Ishikawa (cell line): ENCODE data around the gene EOGT.

Experiments
- CEBPB ChIP-seq: IDR thresholded peaks from 2 replicates; pipeline ENCODE4 v1.6.1; 2012
- CREB1 ChIP-seq: IDR thresholded peaks from 2 replicates; pipeline ENCODE4 v1.6.1; 2012; ENCODE audit warnings: low read depth
- EGR1 ChIP-seq: IDR thresholded peaks from 2 replicates; pipeline ENCODE4 v1.6.1; 2012
- EP300 ChIP-seq: IDR thresholded peaks from 2 replicates; pipeline ENCODE4 v1.6.1; 2012; ENCODE audit warnings: borderline replicate concordance
- FOXM1 ChIP-seq: IDR thresholded peaks from 2 replicates; pipeline ENCODE4 v1.6.1; 2012; ENCODE audit warnings: low read depth, borderline replicate concordance
- MAX ChIP-seq: IDR thresholded peaks from 2 replicates; pipeline ENCODE4 v1.6.1; 2012
- NFIC ChIP-seq: IDR thresholded peaks from 2 replicates; pipeline ENCODE4 v1.6.1; 2012
- RAD21 ChIP-seq: IDR thresholded peaks from 2 replicates; pipeline ENCODE4 v1.6.1; 2012; ENCODE audit warnings: low read depth
- REST ChIP-seq: IDR thresholded peaks from 2 replicates; pipeline ENCODE4 v1.6.1; 2012; ENCODE audit warnings: low read depth, mild to moderate bottlenecking
- TAF1 ChIP-seq: IDR thresholded peaks from 2 replicates; pipeline ENCODE4 v1.6.1; 2012; ENCODE audit warnings: low read depth, mild to moderate bottlenecking
- TCF12 ChIP-seq: IDR thresholded peaks from 2 replicates; pipeline ENCODE4 v1.6.1; 2012; ENCODE audit warnings: low read depth
- TEAD4 ChIP-seq: IDR thresholded peaks from 2 replicates; pipeline ENCODE4 v1.6.1; 2012
- USF1 ChIP-seq: IDR thresholded peaks from 2 replicates; pipeline ENCODE4 v1.6.1; 2012
- YY1 ChIP-seq: IDR thresholded peaks from 2 replicates; pipeline ENCODE4 v1.6.1; 2012; ENCODE audit warnings: low read depth
- ZBTB7A ChIP-seq: IDR thresholded peaks from 2 replicates; pipeline ENCODE4 v1.6.1; 2012; ENCODE audit warnings: low read depth

EOGT gene

GRCh38 chr3:69013253-69014021, at the start of gene EOGT:
Gene EOGT, minus strand, starts transcription at chr3:69013684. Its CDS starts 3,838 bp downstream, at chr3:69009846.
- TF ChIP-seq CREB1, result 0 out of 2 replicates have a peak, but pooled peaks have one; percentile 26
- 0 out of 2 replicates have a peak, but pooled peaks have one; percentile 45 for TF ChIP-seq TAF1
- no peak for TF ChIP-seq ZBTB7A
- peak; percentile 77 for TF ChIP-seq USF1
- peak; percentile 32; the same call in 1 of the 2 replicates for TF ChIP-seq EP300
- no peak; the same call in 1 of the 2 replicates for TF ChIP-seq TCF12
- no peak for TF ChIP-seq REST
- no peak for TF ChIP-seq FOXM1
- TF ChIP-seq RAD21, result no peak; the same call in 1 of the 2 replicates
- TF ChIP-seq TEAD4, result no peak
- no peak for TF ChIP-seq YY1
- no peak for TF ChIP-seq CEBPB
- 0 out of 2 replicates have a peak, but pooled peaks have one; percentile 9 for TF ChIP-seq EGR1
- peak; percentile 98 for TF ChIP-seq MAX
- TF ChIP-seq NFIC, result peak; percentile 21; the same call in 1 of the 2 replicates

GRCh38 chr3:69059688-69060087, 46.2 kb upstream of the EOGT start:
- TF ChIP-seq FOXM1, result no peak
- no peak for TF ChIP-seq EP300
- TF ChIP-seq TCF12, result no peak
- no peak for TF ChIP-seq CREB1
- no peak for TF ChIP-seq USF1
- no peak for TF ChIP-seq ZBTB7A
- TF ChIP-seq MAX, result no peak
- no peak for TF ChIP-seq NFIC
- no peak for TF ChIP-seq YY1
- no peak for TF ChIP-seq TEAD4
- TF ChIP-seq REST, result no peak
- TF ChIP-seq EGR1, result no peak
- TF ChIP-seq CEBPB, result no peak
- no peak for TF ChIP-seq RAD21
- TF ChIP-seq TAF1, result no peak

- TF ChIP-seq REST (no peak), CEBPB (no peak), USF1 (no peak), MAX (no peak), TEAD4 (no peak), ZBTB7A (no peak), NFIC (no peak), TAF1 (no peak), YY1 (no peak), CREB1 (no peak), FOXM1 (no peak), TCF12 (no peak), EP300 (no peak), EGR1 (no peak), RAD21 (no peak)
Observed at GRCh38 chr3:69058947-69059224, 45.4 kb upstream of the EOGT start.
